Activated gamma-delta T cell treated with Interleukin-2 at 50 U/mL for 16 hours (primary cell): ENCODE measurements around the gene TMEM254.
A peak's percentile ranks its signal among the peaks of the same experiment; 100 is the strongest.
"Not testable (repeated sequence)": the region's sequence is repeated elsewhere in the genome, so short reads cannot be mapped to it uniquely, and the experiment has no call there.

Experiments used
- DNase-seq: peaks from one replicate; pipeline ENCODE4 v3.0.0-alpha.2; 2020

The TMEM254 gene, protein sequence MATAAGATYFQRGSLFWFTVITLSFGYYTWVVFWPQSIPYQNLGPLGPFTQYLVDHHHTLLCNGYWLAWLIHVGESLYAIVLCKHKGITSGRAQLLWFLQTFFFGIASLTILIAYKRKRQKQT

GRCh38 chr10:80078448-80079311 lies at the start of gene TMEM254:
Gene TMEM254, plus strand, starts transcription at chr10:80078665. Its CDS starts 35 bp downstream, at chr10:80078700.
- peak; percentile 84 for DNase-seq

- DNase-seq: not testable (repeated sequence)
Measured at GRCh38 chr10:80029205-80029604, 49.3 kb upstream of the TMEM254 start.

- DNase-seq: not testable (repeated sequence)
Measured at GRCh38 chr10:80029865-80030264, 48.6 kb upstream of the TMEM254 start.

DNA sequence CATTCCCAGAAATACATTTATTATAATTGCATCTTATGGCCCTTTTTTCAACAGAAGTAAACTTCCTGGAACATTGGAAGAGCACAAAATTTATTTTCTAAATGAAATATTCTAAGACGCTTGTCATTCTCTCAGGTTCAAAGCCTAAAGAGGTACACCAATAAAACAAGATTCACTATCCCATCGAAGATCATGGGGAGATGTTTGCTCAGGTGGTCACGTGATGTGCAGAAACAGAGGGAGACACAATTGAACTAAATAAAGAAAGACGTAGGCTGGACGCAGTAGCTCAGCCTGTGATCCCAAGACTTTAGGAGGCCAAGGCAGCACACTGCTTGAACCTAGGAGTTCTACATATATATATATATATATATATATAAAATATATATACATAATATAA lies 46.0 kb upstream of the TMEM254 start:
- no peak for DNase-seq

GRCh38 chr10:80034766-80035165 lies 43.7 kb upstream of the TMEM254 start:
- not testable (repeated sequence) for DNase-seq

DNA sequence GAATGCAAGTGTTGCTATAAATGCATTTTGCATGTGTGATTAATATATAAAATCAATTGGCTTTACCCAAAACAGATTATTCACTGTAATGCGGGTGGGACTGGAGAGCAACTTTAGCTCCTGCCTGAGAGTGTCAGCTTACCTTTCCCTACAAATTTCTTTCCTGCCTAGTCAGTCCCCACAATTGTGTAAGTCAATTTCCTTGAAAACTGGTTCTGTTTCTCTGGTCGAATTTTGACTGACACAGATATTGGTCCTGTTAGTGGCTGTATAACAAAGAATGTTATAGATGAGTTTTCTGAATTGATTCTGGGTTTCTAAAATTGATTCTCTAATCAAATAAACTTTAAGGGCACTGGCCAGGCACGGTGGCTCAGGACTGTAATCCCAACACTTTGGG lies 43.0 kb upstream of the TMEM254 start:
- DNase-seq: not testable (repeated sequence)

DNA sequence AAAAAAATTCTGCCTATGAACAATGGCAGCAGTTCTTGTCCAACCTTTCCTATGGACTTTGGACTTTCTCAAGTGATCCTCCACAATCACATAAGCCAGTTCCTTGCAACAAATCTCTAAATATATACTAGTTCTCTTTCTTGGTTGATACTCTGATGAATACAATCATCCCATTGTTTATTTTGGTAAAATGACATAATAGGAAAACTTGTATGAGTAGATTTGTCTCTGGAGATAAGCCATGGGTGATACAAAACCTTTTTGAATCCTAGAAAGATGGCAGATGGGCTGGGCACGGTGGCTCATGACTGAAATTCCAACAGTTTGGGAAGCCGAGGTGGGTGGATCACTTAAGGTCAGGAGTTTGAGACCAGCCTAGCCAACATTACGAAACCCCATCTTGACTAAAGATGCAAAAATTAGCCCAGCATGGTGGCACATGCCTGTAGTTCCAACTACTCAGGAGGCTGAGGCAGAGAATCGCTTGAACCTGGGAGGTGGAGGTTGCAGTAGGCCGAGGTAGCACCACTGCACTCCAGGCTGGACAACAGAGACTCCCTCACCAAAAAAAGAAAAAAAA lies 41.5 kb upstream of the TMEM254 start:
- DNase-seq: not testable (repeated sequence)

- not testable (repeated sequence) for DNase-seq
Measured at GRCh38 chr10:80038226-80038625, 40.2 kb upstream of the TMEM254 start.

GRCh38 chr10:80041162-80041561 lies 37.3 kb upstream of the TMEM254 start:
- no peak for DNase-seq

DNA sequence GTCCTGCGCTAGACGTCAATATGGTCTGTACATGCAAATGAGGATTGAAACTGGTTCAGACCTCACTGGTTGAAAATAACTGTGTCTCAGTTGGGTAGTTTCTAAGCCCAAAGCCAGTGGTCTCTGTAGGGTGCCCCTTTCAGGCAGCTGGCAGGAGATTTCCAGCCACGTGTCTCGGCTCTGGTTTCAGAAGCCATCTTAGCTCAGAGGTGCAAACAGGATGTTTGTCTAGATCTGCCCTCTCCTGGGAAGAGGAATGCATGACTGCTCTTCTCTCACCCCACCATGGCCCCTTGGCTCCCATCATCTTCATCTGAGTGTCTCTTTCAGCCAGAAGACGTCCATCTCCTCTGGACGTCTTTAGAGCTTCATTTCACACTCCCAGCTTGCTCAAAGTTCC lies 33.5 kb upstream of the TMEM254 start:
- not testable (repeated sequence) for DNase-seq

DNA sequence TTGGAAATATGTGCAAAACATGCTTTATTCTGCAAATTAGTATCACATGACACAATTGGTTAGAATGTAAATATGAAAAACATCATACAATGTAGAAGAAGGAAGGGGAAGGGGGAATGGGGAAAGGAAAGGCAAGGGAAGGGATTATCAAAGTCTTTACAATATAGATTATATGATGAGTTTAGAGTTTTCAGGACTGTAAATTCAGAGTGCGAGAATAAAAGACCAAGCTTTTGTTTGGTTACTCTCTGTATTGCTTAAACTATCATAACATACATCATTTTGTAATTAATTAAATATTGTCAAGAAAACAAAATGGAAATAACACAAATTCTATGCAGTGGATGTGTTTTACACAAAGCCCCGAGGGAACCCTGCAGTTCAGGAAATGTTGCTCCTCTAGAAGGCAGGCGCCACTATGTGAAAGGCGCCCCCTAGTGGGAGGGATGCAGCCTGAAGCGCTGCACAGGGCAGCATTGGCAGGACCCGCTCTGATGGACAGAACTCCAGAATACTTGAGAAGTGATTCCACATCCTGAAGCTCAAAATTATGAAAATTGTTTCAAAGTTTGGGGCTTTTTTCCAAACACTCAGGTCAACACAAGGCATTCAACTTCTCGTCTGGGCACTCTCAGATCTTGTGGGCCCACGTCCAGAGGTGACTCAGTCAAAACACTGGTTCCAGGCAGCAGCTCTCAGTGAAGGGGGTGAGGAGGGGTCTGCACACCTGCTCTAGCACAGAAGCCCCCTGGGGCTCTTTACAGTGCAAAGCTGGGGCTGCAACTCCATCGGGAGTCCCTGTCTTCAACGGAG lies 31.6 kb upstream of the TMEM254 start:
- peak; percentile 75 for DNase-seq

DNA sequence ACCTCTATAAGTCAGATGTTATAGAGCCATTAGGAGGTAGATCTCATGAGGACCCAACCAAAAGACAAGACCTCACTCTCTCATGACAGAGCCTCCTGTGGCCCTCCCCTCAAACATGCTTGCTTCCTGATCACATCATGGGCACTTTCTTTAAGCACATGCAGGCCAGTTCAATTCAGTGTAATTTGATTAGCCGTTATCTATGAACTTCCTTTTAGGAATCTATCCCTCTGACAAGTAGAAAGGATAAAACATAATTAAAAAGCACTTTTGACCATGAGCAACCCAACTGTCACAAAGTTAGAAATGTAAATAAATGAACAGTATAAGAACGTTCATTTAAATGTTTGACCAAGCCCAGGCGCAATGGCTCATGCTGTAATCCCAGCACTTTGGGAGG lies 27.7 kb upstream of the TMEM254 start:
- DNase-seq: no peak

DNA sequence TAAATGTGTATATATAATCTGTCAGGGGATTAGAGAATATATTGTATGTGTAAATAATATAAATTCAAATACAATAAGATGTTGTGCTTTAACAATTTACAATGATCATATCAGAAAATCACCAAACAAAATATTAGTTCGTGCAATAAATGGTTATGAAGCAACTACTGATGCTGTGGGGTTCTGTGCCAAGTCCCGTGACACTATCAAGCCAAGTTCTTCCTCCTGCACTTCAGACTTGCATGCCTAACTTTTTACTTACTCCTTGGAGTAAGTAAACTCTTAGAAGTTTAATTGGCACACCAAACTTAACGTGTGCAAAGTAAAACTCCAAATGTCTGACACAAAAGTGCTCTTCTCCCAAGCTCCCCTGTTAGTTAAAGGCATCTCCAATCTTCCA lies 26.5 kb upstream of the TMEM254 start:
- DNase-seq: no peak

DNA sequence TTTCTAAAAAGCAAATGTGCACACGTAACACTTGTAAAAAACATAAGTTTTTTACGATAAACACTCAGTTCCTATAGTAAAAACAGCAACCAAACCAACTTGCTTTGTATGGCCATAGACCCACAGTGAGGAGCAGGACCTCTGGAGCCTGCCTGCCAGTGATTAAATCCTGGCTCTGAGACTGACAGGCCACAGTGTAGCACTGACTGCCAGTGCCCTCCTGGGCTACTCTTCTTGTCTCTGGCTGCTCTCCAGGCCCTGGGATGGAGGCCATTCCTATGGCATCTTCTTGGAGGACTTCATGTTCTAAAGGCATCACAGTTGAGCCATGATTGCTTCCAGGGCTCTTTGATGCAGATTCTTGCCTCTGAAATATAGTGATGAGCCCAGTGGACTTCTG lies 22.7 kb upstream of the TMEM254 start:
- DNase-seq: no peak

DNA sequence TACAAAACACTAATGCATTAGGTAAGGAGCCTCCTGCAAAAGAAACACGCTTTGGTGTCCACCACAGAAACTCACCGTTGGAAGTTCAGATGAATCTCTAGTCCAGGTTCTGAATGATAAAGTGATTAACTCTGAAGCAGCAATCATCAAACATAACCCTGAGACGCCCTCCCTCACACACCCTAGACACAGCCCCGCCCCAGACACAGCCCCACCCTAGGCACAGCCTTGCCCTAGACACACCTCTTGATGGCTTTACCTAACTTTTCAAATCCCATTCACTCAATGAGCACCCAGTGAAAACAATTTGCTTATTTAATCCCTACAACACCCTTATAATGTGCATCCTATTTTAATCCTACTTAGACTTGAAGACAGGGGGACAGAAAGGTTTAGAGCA lies 21.3 kb upstream of the TMEM254 start:
- DNase-seq: no peak

DNA sequence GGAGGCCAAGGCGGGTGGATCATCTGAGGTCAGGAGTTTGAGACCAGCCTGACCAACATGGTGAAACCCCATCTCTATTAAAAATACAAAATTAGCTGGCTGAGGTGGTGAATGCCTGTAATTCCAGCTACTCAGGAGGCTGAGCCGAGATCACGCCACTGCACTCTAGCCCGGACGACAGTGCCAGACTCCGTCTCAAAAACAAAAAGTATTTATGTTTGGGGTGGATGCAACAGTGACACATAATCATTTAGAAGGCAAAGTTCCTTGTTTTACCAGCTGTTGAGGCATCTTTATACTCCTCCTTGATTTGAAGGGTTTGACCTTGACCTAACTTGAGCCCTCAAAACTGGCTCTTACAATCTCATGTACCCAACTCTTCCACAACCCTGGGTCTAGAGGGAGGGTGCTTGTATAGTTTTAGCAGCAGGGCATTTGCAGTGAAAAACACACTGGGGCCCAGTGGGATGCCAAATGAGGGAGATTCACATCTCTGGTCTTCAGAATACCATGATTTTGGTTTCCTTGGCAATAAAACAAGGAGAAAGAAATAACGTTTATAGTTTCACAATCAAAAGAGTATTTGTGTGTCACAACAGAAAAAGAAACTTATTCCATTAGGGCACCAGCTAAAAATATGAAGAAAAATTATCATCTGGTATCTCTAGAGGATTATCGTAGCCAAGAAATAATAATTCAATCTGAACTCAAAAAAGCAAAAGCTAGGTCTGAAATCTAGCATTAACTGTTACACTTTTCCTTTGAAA lies 14.2 kb upstream of the TMEM254 start:
- no peak for DNase-seq

GRCh38 chr10:80066809-80067208 lies 11.7 kb upstream of the TMEM254 start:
- DNase-seq: no peak

DNA sequence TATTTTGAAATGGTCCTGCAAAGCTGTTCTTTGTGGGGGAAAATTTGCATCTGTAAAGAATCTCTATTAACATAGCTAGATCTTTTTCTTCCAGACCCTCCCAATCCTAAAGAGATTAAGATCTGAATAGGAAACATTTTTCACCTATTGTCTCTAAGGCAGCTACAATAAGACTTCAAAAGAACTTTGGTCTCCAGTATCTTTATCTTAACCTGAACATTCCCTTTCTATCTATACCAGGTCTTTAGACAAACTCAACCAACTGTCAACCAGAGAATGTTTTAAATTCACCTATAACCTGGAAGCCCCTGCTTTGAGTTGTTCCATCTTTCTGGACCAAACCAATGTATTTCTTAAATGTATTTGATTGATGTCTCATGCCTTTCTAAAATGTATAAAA lies 10.6 kb upstream of the TMEM254 start:
- DNase-seq: not testable (repeated sequence)

- DNase-seq: no peak
Measured at GRCh38 chr10:80068270-80068669, 10.2 kb upstream of the TMEM254 start.

DNA sequence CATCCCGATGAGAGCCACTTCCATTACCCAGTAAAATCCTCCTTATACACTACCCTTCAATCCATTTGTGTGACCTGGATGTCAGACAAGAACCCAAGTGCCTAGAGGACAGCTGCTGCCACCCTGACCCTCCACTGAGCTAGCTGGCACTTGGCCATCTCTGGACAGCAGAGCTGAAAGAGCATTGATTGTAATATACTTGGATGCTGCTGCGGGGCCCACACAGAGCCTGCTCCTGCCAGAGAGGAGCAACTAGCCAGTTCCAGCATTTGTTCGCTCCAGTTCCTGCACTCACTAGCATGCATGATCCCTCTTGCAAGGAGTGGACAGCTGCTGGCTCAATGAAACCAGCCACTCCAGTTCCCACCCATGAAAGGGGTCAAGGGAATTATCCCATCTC lies 8.4 kb upstream of the TMEM254 start:
- no peak for DNase-seq

DNA sequence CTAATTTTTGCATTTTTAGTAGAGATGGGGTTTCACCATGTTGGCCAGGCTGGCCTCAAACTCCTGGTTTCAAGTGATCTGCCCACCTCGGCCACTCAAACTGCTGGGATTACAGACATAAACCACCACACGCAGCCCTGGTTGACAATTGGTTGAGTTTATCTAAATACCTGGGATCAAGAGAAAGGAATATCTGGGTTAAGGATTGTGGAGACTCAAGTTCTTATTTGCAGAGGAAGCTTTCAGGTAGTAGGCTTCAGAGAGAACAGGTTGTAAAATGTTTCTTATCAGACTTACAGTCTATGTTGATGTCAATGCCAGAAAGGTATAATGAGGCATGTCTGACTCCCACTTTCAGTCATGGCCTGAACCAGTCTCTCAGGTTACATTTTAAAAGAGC lies 5.9 kb upstream of the TMEM254 start:
- no peak for DNase-seq

- no peak for DNase-seq
Measured at GRCh38 chr10:80075781-80076180, 2.7 kb upstream of the TMEM254 start.
